OCI-LY1 (cell line): ENCODE data around the gene ELK3.

Experiments
- EZH2 ChIP-seq: fragments of 200-600 bp; sonication (generic), shearing (Covaris generic); IDR thresholded peaks from 2 replicates; pipeline ENCODE4 v1.8.0; 2017; ENCODE audit warnings: borderline replicate concordance, mixed run types, mild to moderate bottlenecking, antibody characterized with exemption, low read length, moderate library complexity, mixed read lengths
- TF ChIP-seq, protein P1 (sequence below): fragments of 200-600 bp; sonication (generic), shearing (Covaris generic); IDR thresholded peaks from 2 replicates; pipeline ENCODE4 v1.5.1; 2017; ENCODE audit warnings: mild to moderate bottlenecking, antibody characterized with exemption, low read length, moderate library complexity, mixed read lengths

DNA sequence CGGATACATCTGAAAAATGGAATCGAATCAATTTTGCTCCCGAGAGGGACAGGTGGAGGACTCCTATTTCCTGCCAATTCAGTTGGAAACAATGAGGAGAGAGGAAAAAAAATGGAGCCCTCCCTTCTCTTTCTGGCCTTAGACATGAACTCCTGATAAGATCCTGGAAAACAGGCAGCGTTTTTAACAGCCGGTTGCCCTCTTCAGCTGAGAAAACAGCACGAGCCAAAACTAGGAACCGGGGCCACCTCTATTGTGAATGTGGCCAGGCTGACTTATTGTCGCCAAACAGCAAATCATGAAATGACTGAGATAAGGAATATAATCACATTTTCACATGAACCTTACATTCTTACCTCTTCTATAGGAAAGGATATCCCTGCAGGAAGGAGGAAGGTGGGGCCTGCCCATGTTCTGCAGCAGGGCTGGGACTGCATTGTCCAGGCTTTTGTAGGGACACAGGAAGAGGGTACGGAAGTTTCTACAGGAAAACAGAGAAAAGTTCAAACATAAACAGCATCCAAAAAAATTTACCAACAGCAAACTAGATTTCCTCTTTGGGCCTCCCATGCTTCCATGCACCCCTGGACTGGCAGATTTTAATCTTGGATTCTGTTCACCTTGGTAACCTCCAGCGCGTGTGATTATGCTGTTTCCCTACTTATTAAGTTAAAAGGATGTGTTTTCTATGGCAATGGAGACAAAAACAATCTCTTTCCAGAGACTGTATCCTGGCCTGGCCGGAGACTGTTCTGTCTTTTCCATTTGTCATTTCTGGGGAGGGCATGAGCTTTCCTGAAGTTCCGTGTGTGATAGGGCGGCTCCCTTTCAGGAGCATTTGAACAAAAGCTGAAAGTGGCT, 29.0 kb upstream of the ELK3 start:
- TF ChIP-seq, protein P1, sequence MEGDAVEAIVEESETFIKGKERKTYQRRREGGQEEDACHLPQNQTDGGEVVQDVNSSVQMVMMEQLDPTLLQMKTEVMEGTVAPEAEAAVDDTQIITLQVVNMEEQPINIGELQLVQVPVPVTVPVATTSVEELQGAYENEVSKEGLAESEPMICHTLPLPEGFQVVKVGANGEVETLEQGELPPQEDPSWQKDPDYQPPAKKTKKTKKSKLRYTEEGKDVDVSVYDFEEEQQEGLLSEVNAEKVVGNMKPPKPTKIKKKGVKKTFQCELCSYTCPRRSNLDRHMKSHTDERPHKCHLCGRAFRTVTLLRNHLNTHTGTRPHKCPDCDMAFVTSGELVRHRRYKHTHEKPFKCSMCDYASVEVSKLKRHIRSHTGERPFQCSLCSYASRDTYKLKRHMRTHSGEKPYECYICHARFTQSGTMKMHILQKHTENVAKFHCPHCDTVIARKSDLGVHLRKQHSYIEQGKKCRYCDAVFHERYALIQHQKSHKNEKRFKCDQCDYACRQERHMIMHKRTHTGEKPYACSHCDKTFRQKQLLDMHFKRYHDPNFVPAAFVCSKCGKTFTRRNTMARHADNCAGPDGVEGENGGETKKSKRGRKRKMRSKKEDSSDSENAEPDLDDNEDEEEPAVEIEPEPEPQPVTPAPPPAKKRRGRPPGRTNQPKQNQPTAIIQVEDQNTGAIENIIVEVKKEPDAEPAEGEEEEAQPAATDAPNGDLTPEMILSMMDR = no peak
- TF ChIP-seq EZH2 = no peak
